T-helper 2 cell treated with Interferon-gamma antibody and Interleukin-4, amounts not matched to agents 100 ng/mL and 5 ng/mL, for 36 hours (primary cell): Measurements from ENCODE around the gene AHRR. TPM values are rescaled to one million over a fixed set of nuclear protein-coding genes. Genes with fewer than 3 reads are reported as not detected.

ENCODE experiments used
- intact Hi-C: fragments of 100-400 bp; cut with micrococcal nuclease; formaldehyde crosslinking; loops from one replicate; pipeline ENCODE4 v1.15.1; 2023
- total RNA-seq: library from RNA; stranded (reverse); gene quantifications from 2 replicates; pipeline ENCODE4 v1.2.3, GENCODE V29; 2022

AHRR gene
- total RNA-seq, 1 donor from 2014 or later: 39.4 TPM

DNA sequence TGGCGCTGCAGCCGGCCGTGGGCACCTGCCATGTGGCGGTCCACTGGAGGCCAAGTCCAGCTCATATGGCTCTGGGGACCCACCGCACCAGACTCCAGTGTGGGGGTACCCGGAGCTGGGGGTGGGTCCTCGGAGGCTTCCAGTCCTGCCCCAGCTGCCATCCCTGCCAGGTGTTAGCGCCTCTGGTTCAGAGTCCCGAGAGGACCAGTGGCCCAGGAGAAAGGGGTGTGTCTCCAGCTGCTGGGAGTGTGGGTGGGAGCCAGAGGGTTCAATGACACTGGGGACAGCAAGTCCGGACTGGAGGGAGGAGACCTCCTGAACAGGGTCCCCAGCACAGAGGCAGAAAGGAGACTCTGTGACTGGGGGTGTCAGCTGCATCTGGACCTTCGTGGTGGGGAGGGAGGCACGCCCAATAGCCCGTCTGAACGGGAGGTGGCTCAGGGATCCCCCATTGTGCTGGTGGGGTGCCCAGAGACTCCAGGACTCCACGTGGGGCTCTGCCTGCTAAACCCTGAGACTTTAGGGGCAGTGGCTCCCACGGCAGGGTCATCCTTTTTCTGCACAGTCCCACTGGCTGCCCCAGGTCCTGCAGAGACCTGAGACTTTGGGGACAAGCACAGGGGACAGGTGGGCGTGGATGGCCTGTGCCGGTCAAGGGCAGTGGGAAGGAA, 2.4 kb upstream of the AHRR start:
- intact Hi-C loops: no loop called here

DNA sequence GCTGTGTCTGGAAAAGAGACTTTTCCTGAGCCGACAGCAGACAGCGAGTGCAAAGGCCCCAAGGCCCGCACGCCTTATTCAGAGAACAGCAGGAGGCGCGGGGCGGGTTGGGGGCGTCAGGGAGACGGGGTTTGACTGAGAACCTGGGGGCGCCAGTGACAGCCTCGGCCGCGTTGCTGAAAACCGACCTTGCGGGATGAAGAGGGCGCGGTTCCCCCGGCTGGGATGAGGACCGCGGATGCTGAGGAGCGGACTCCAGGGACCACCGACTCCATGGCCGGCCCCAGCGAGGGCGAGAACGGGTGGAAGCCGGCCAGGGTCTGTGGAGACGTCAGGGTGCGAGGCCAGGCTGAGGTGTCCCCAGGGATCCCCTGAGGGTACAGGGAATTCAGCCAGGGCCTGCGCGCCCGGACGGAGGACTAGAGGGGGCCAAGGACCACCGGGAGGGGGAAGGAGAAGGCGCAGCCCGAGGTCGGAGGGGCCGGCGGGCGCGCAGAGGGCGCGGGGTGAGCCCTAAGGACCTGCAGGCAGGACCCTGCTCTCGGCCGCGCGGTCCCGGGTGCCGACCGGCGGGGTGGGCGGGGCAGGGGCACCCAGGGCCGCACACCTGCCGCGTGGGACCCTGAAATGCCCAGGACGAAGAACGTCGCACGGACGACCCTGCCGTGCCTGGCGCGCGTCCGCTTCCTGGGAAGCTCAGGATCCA, 837 bp upstream of the AHRR start:
- intact Hi-C loops: loop anchor here (1.0 kb wide), 1 partner anchor 13 kb away; no protein-coding TSS in a partner anchor

DNA sequence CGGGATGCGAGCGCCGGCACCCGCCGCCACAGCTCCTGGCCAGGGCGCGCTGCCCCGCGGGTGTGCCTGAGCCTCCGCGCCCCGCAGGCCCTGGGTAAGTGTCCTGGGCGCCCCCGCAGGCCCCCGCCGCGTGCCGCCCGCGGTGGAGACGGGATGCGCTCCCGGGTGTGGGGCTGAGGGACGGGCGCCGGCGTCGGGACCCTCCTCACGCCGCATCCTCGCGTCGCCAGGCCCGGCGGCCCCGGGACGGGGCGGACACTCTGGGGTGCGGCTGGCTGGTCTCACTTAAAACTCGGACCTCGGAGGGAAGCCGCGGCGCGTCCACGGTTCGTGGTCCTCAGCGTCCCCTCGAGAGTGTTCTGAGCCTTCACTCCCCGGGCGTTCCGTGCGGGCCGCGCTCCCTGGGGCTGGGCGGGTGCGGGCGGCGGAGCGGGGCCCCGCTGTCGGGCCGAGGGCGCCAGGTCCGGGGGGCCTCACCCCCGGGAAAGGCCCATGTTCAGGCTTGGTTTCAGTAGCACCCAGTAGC, 275 bp downstream of the AHRR start:
- intact Hi-C loops: loop anchor here (1.0 kb wide), 1 partner anchor 12 kb away; no protein-coding TSS in a partner anchor

DNA sequence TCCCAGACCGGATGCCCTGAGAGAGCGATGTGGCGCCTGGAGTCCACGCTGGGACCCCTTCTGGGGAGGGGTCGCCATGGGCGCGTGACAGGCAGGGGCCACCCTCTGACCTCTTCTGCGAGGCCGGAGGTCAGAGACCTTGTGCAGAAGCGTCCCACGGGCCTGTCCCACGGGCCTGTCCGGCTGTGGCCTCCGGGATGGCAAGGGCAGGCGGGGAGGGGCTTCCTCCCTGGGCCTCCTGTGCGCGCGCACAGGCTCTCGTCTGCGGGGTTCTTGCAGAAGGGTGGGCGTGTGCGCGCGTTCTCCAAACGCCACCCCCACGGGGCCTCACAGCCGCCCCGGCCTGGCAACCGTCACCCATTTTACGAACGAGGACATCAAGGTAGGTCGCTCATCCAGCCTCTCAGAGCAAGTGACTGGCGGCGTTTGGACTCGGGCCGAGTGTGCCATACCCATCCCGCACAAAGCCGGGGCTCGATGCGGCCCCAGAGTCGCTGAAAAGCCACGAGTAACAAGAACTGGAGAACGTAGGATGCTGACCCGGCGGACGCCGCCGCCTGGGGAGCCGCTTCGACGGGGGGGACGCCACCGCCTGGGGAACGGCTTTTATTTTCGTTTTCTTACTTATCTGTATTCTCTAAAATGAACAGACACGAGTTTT, 897 bp downstream of the AHRR start:
- intact Hi-C loops: no loop called here

DNA sequence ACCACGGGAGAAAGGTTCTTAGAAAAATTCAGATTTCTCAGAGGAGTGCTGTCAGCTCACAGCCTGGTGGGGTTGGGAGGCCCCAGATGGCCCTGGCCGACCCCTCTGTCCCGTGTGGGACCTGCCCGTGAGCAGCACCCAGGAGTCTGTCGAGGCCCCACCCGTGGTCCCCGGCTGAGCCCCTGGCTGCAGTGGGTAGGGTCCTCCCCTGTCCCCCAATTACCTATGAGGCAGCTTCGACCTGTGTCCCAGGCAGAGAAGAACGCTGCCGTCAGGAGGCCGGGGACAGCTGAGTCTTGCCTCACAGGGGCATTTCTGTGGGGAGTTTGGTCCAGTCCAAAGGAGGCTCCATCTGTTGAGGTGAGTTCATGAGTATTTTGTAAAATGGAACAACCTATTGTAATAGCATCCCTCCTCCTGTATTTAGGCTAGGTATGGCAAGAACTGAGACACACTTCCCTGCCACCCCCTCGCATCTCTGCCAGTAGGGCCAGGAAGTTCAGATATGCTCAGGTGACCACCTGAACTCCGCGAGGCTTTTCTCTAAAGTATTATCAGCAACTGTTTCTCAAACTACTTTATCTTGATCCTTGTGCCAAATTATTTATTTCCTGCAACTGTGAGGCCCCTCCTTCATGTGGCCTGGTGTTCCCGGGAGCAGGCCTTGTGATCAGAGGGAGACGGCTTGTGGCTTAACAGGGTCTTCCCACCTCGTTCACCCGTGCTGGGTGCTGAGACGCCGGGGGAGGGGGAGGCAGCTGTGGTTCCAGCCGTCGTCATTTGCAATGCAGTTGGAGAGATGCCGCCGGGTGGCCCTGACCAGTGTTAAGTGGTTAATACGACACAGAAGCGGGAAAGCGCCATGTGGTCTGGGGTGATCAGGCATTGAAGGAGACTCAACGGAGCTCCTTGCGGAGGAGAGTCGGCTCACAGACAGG, 1.7 kb downstream of the AHRR start:
- intact Hi-C loops: loop anchor here (1.0 kb wide), 1 partner anchor 69 kb away; no protein-coding TSS in a partner anchor

DNA sequence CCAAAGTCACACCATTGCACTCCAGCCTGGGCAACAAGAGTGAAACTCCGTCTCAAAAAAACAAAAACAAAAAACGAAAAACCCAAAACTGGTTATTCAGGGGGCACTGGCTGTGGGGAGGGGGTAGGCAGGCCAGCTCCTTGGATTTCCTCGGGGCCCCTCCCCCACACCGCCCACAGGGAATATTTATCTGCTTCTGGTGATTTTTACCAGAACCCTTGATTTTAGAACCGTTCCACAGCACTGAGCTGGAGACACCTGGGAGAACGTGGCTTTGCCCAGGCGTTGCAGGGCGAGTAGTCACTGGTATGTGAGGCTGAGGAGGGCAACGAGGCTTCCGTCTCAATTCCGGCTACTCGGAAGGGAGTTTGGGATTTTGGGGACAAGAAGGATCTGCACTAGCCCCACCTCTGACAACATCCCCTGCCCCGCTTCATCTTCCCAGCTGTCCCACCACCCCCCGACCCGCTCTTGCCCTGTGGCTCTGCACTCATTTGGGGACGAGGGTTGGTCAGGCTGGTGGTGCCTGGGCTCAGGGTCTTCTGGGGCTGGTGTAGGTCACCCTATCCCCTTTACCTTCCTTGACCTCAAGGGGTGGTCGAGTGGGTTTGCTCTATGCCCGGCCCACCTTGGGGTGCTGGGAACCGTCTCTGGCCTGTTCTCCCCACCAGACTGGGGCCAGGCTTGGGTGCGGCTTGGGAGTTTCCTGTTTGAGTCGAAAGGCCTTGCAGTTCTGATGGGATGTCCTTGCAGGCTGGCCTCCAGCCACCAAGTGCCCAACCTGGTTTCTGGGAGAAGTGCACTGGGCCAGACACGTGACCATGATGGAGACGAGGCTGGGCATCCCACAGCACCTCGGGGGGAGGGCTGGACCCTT, 3.5 kb downstream of the AHRR start:
- intact Hi-C loops: no loop called here

DNA sequence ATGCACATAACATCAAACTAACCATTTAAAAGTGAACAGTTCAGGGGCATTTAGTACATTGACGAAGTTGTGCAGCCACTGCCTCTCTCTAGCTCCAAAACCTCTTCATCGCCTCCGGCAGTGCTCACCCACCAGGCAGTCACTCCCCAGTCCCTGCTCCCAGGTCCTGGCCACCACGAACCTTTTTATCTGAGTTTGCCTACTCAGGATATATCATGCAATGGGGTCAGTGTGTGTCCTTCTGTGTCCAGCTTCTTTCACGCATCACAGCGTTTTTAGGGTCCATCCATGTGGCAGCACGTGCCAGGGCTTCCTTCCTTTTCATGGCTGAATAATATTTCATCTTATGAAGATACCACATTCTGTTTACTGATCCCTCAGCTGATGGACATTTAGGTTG, 4.6 kb downstream of the AHRR start:
- intact Hi-C loops: no loop called here

DNA sequence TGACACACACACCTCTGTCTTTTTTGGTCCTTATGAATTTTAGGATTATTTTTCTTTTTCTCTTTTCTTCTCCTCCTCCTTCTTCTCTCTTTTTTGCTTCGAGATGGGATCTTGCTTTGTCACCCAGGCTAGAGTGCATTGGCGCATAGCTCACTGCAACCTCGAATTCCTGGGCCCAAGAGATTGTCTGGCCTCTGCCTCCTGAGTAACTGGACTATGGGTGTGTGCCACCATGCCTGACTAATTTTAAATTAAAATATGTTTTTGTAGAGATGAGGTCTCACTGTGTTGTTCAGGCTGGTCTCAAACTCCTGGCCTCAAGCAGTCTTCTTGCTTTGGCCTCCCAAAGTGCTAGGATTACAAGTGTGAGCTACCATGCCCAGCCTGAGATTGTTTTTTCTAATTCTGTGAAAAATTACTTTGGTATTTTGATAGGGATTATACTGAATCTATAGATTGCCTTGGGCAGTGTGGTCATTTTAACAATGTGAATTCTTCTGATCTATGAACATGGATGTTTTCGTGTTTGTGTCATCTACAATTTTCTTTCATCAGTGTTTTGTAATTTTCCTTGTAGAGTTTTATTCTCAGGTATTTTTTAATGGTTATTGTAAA, 7.7 kb downstream of the AHRR start:
- intact Hi-C loops: no loop called here

DNA sequence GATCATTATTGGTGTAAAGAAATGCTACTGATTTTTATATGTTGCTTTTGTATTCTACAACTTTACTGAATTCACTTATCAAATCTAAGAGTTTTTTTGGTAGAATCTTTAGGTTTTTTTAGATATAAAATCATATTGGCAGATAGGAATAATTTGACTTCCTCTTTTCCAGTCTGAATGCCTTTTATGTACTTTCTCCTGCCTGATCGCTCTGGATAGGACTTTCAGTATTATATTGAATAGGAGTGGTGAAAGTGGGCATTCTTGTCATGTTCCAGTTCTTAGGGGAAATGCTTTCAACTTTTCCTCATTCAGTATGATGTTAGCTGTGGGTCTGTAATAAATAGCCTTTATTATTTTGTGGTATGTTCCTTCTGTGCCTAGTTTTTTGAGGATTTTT, 8.3 kb downstream of the AHRR start:
- intact Hi-C loops: loop anchor here (5.0 kb wide), 2 partner anchors 48 to 112 kb away; partner anchors contain the start of genes CCDC127 and SDHA

DNA sequence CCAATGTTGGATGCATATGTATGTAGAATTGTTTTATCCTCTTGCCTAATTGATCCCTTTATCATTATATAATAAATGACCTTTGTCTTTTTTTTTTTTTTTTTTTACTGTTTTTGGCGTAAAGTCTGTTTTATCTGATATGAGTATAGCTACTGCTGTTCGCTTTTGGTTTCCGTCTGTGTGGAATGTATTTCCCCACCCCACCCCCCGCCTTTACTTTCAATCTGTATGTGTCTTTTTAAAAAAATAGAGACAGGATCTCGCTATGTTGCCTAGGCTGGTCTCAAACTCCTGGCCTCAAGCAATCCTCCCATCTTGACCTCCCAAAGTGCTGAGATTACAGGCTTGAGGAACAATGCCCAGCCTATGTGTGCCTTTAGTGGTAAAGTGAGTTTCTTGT, 11.3 kb downstream of the AHRR start:
- intact Hi-C loops: loop anchor here (1.0 to 5.0 kb wide), 5 partner anchors 9 to 116 kb away; partner anchors contain the start of genes AHRR, CCDC127 and SDHA

DNA sequence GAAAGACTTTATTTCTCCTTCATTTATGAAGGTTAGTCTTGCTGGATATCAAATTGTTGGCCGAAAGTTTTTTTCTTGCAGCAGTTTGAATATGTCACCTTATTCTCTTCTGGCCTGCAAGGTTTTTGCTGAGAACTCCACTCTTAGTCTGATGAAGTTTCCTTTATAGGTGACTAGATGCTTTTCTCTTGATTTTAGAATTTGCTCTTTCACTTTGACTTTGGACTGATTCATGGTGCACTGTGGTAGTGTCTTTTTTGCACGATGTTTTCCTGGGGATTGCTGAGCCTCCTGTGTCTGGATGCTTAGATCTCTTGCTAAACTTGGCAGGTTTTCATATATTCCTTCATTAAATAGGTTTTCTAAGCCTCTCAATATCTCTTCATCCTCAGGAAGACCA, 12.4 kb downstream of the AHRR start:
- intact Hi-C loops: loop anchor here (1.0 to 5.0 kb wide), 5 partner anchors 8 to 117 kb away; partner anchors contain the start of genes AHRR, CCDC127 and SDHA

DNA sequence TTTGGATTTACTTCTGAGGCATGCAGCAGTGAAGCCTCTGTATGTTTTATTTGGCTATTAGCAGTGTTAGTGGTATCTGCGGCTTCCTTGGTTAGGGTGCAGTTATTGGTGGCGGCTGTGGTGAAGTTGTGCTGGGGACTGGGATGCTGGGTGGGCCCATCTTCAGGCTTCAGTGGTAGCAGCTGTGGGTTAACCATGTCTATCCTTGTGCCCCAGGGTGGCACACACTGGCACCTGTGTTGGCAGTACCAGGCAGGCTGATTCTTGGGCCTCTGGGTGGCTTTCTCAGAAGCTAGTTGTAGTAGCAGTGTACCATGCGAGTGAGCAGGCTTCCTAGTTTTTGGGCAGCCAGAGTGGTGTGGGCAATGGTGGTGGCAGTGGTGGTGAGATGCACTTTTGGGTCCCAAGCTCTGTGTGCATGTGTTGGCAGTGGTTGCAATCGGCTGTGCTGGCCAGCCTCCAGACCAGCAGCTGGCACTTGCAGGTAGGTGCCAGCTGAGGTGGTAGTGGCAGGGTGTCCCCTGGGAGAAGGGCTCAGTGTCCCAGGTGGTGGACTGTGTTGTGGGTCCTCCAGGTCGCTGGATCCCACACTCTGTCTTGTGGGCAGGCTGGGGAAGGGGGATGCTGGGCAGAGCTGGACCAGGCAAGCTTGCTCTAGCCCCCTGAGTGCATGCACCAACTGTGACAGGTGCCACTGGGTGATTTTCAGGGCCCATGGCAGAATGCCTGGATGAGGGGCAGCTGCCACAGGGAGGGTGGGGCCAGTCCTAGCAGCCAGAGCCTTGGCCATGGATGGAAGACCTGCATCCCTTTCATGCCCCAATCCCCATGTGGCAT, 13.6 kb downstream of the AHRR start:
- intact Hi-C loops: loop anchor here (5.0 kb wide), 2 partner anchors 42 to 118 kb away; partner anchors contain the start of genes CCDC127 and SDHA

DNA sequence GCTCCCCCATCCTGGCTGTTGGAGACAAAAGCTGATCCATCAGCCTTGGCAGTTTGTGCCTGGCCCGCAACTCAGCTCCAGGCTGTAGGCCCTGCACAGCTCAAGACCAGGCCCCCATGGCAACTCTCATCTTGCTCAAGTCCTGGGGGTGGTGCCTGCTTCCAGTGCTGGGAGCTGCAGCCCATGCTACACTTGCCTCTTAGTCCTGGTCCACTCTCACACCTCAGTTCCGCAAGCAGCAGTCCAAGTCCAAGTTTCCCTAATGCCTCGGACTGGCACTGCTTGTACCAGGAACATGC, 14.2 kb downstream of the AHRR start:
- intact Hi-C loops: no loop called here

DNA sequence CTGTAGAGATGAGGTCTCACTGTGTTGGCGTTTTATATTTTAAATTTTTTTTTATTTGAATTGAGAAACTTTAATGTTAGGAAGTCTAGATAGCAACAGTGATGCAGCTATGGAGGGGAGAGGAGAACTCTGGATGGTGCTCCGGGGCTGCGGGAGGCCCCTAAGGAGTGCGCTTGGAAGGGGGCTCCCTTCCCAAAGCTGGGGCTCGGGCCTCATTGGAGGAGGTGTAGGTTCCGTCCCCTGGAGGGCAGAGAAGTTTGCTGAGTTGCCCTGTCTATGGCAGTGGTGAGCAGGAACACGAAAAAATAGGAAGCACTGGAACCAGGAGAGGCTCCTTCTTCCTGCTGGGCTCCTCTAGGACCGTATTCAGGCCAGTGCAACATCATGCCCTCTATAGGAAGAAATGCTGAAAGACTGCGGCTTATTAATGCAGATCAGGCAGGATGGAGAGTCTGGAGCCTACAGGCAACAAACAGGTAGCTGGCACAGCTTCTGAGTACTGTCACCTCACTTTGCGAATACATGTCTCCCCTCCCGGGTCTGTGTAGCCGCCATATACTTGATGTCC, 16.1 kb downstream of the AHRR start:
- intact Hi-C loops: no loop called here

DNA sequence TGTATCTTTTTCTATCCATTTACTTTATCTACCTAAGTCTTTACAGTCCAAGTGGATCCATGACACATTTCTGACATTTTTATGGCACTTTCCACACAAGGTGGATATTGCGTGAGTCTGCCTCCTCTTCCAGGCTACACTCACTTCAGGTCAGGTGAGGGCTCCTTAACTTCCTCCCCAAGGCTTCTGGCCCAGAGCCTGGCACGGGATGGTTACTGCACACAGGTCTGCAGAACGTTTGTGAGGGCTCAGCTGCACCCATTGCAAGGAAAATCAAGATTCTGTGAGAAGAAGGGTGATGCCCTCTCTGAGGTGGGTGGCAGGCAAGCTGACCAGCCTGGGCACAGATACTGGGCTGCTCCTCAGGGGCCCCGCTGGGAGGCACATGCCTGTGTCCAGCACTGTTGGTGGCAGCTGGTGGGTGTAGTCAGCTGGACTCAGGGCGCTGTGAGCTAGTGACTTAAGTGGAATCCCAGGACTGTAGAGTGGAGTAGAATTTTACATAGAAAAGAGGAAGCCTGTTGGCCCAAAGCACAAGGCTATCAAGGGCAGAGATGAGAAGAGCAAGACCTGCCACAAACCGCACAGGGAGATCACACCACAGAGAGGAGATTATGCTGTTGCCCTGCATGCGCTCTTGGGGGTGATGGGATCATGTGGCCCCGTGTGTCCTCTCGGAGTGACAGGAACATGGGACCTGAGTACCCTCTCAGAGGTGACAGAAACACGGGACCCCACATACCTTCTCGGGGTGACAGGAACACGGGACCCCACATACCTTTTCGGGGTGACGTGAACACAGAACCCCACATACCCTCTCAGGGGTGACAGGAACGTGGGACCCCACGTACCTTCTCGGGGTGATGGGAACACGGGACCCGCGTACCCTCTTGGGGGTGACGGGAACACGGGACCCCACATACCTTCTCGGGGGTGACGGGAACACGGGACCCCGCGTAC, 21.3 kb downstream of the AHRR start:
- intact Hi-C loops: loop anchor here (1.0 kb wide), 1 partner anchor 9 kb away; no protein-coding TSS in a partner anchor

DNA sequence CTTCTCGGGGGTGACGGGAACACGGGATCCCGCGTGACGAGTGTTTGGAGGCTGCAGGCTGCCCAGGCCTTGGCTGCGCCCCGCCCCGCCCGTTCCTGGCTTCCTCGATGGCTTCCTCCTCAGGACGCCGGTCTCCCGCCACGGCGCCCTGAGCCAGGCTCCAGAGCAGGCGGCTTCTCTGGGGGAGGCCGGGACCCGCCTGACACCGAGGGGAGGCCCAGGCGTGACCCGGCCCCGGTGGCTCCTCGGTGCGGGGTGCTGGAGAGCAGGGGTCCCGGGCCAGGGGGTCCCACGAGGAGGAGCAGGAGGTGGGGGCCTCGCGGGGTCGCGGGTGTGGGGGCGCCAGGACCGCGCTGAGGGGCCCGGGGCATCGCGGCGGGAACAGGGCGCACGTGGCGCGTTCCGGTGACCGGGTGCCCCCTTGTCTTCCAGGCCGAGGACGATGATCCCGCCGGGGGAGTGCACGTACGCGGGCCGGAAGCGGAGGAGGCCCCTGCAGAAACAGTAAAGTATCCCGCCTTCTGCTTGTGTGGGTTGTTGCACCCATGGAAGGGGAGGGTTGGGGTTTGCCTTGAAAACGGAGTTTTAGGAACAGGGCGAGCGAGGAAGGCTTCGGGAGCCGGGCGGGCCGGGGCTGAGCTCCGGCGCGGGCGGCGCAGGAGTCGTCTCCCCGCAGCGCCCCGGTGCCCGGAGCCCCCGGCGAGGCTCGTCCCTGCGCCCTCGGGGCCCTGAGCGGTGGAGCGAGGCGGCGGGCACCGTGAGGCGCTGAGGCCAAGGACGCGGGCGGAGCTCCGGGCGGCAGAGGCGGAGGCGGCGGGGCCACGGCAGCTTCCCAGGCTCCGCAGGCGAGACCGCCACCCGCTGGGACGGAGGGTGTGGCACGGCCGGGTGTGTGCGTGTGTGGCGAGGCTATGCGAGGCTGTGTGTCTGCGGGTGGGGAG, 22.2 kb downstream of the AHRR start:
- intact Hi-C loops: no loop called here
